ENCODE results near the gene SLC22A12.

DNA sequence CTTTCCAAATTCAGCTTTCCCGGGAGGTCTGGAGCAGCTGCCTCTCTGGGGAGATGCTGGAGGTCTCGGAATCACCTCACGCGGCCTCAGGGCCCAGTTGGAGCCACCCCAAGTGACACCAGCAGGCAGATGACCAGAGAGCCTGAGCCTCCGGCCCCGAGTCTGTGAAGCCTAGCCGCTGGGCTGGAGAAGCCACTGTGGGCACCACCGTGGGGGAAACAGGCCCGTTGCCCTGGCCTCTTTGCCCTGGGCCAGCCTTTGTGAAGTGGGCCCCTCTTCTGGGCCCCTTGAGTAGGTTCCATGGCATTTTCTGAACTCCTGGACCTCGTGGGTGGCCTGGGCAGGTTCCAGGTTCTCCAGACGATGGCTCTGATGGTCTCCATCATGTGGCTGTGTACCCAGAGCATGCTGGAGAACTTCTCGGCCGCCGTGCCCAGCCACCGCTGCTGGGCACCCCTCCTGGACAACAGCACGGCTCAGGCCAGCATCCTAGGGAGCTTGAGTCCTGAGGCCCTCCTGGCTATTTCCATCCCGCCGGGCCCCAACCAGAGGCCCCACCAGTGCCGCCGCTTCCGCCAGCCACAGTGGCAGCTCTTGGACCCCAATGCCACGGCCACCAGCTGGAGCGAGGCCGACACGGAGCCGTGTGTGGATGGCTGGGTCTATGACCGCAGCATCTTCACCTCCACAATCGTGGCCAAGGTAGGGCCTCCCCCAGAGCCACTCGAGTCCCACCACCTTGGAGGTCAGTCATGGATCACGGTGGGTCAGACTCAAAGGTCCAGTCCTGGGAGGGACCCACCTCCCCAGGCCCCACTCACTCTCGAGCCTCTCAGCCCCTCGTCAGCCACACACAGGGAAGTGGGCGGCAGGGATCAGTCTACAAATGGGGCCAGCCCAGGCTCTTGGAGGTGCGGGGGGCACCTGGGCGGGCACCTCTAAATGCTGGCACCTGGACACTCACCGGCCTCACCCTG, 525 bp downstream of the SLC22A12 start:
- TF ChIP-seq YY1 (IDR thresholded peaks at IDR 0.05; ENCODE audit: low read depth, low read length) (no peak), RAD21 (IDR thresholded peaks at IDR 0.05 in 1 of 2, conservative IDR thresholded peaks at IDR 0.05 in 1 of 2; ENCODE audit: low read depth in 2 of 2, low read length in 2 of 2) (no peak), POLR2A (IDR thresholded peaks at IDR 0.05; ENCODE audit: control extremely low read depth in 1 of 2, low read depth in 2 of 2, low read length in 2 of 2) (no peak), CHD2 (IDR thresholded peaks at IDR 0.05; ENCODE audit: low read length) (no peak), RXRA (IDR thresholded peaks at IDR 0.05; ENCODE audit: insufficient read depth, low read depth, low read length) (no peak), POLR2AphosphoS5 (IDR thresholded peaks at IDR 0.05; ENCODE audit: low read depth, low read length) (no peak), CEBPB (IDR thresholded peaks at IDR 0.05; ENCODE audit: low read depth, low read length) (no peak), EZH2 (IDR thresholded peaks at IDR 0.05; ENCODE audit: low read depth, low read length, severe bottlenecking) (no peak), EP300 (IDR thresholded peaks at IDR 0.05; ENCODE audit: borderline replicate concordance in 1 of 2, low read depth in 2 of 2, low read length in 2 of 2) (no peak), TCF12 (IDR thresholded peaks at IDR 0.05; ENCODE audit: low read depth, low read length) (no peak), POU5F1 (IDR thresholded peaks at IDR 0.05; ENCODE audit: low read depth, low read length) (no peak), CBX5 (IDR thresholded peaks at IDR 0.05; ENCODE audit: low read depth, low read length) (no peak)
- TF ChIP-seq, protein P1, sequence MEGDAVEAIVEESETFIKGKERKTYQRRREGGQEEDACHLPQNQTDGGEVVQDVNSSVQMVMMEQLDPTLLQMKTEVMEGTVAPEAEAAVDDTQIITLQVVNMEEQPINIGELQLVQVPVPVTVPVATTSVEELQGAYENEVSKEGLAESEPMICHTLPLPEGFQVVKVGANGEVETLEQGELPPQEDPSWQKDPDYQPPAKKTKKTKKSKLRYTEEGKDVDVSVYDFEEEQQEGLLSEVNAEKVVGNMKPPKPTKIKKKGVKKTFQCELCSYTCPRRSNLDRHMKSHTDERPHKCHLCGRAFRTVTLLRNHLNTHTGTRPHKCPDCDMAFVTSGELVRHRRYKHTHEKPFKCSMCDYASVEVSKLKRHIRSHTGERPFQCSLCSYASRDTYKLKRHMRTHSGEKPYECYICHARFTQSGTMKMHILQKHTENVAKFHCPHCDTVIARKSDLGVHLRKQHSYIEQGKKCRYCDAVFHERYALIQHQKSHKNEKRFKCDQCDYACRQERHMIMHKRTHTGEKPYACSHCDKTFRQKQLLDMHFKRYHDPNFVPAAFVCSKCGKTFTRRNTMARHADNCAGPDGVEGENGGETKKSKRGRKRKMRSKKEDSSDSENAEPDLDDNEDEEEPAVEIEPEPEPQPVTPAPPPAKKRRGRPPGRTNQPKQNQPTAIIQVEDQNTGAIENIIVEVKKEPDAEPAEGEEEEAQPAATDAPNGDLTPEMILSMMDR (IDR thresholded peaks at IDR 0.05; ENCODE audit: control extremely low read depth in 1 of 3, insufficient read depth in 1 of 3, low read depth in 1 of 3, low read length in 3 of 3), result no peak

All from H1 (cell line).